ENCODE data around the gene PLEKHA7. TPM values are rescaled to one million over a fixed set of nuclear protein-coding genes. Genes with fewer than 3 reads are reported as not detected.

PLEKHA7 gene
- total RNA-seq, 1 donor from 2014 or later = 77.1 TPM

DNA sequence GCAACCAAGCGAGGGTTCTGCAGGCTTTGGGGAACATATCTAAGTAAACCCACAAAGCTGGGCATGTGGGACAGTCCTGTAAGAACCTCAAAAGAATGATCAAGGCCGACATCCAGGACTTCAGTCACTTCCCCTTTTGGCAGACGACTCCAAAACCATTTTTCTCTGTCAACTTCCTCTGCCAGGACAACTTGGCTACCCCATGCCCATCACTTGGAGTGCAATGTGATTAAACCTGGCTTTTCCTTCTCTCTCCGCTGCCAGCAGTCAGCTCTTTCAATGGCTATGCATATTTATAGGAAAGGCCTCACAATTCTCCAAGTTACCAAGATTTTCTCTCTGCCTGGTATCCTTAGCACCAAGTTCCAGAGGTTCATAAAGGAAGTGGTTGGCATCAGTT is 196.9 kb downstream of the PLEKHA7 start:
- H3K4me3 Mint-ChIP-seq (ENCODE audit: low read depth) = no peak overlapping the region
- TF ChIP-seq CTCF (IDR thresholded peaks at IDR 0.05; ENCODE audit: unreplicated experiment) = no peak
- no peaks in the 10 kb centered on the region for H3K27me3 Mint-ChIP-seq
- no peaks in the 10 kb centered on the region for H3K9me3 Mint-ChIP-seq (ENCODE audit: low read depth)
- peaks cover 30% of the 10 kb centered on the region for H3K4me1 Mint-ChIP-seq (ENCODE audit: low read depth)
- H3K36me3 Mint-ChIP-seq (ENCODE audit: insufficient read depth) = peaks cover 31% of the 10 kb centered on the region
- DNase-seq (ENCODE audit: low spot score, unreplicated experiment) = no peak
- peak overlapping the region; percentile 62 for H3K27ac Mint-ChIP-seq

DNA sequence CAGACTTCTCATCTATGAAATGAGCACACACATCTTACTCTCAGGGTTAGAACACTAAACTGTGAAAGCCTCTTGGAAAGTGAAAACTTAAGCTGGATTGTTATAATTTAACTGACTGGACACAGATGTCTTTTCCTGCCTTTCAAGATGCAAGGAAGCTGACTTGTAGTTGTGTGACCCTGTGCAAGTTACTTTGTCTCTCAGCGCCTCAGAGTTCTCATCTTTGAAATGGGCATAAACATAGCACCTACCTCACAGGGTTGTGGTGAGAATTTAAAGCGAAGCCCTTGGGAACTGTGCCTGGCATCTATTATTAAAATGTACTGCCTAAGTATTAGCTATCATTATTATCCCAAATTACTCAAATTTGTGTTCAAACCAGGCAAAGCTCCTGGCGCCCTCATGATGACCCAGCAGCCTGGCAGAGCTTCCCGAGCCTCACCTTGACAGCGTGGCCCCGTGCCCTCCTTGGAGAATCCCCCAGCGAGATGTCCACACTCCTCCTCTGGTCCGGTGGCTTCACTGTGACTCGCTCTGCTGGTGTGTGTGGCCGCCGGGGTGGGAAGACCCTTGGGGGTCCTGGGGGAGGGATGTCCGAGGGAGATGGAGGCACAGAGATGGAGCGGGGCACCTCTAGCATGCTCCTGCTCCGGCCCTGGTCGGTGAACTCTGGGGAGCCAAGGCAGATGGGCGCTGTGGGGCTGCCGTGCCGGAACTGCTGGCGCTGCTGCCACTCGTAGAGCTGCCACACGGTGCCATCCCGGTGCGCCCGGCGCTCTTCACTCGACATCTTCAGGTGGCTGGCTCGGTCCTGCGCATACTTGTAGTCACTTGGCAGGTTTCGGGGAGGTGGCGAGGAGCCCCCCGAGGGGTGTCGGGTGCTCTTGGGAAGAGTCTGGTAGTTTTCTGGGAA is 197.6 kb downstream of the PLEKHA7 start:
- no peaks in the 10 kb centered on the region for H3K27me3 Mint-ChIP-seq
- no peak for DNase-seq (ENCODE audit: low spot score, unreplicated experiment)
- peak overlapping the region; percentile 62 for H3K27ac Mint-ChIP-seq
- H3K4me3 Mint-ChIP-seq (ENCODE audit: low read depth) = no peak overlapping the region
- peaks cover 35% of the 10 kb centered on the region for H3K4me1 Mint-ChIP-seq (ENCODE audit: low read depth)
- no peak for TF ChIP-seq CTCF (IDR thresholded peaks at IDR 0.05; ENCODE audit: unreplicated experiment)
- H3K36me3 Mint-ChIP-seq (ENCODE audit: insufficient read depth) = peaks cover 35% of the 10 kb centered on the region
- no peaks in the 10 kb centered on the region for H3K9me3 Mint-ChIP-seq (ENCODE audit: low read depth)

- H3K9me3 Mint-ChIP-seq (ENCODE audit: low read depth) = no peaks in the 10 kb centered on the region
Observed at GRCh38 chr11:16815047-16815767, 199.0 kb downstream of the PLEKHA7 start.

GRCh38 chr11:16814410-16815046 is 199.7 kb downstream of the PLEKHA7 start:
- Mint-ChIP-seq H3K4me3 (ENCODE audit: low read depth) (no peak overlapping the region), H3K9me3 (ENCODE audit: low read depth) (no peaks in the 10 kb centered on the region), H3K27me3 (no peaks in the 10 kb centered on the region), H3K4me1 (ENCODE audit: low read depth) (peaks cover 20% of the 10 kb centered on the region), H3K36me3 (ENCODE audit: insufficient read depth) (peaks cover 39% of the 10 kb centered on the region), H3K27ac (peak overlapping the region; percentile 60)
- TF ChIP-seq CTCF (IDR thresholded peaks at IDR 0.05; ENCODE audit: unreplicated experiment) = no peak
- no peak for DNase-seq (ENCODE audit: low spot score, unreplicated experiment)

More at GRCh38 chr11:16815047-16815767, 199.0 kb downstream of the PLEKHA7 start:
- no peak for DNase-seq (ENCODE audit: low spot score, unreplicated experiment)
- TF ChIP-seq CTCF (IDR thresholded peaks at IDR 0.05; ENCODE audit: unreplicated experiment) = no peak
- H3K27me3 Mint-ChIP-seq = no peaks in the 10 kb centered on the region
- H3K36me3 Mint-ChIP-seq (ENCODE audit: insufficient read depth) = peaks cover 37% of the 10 kb centered on the region
- H3K27ac Mint-ChIP-seq = peak overlapping the region; percentile 60
- H3K4me3 Mint-ChIP-seq (ENCODE audit: low read depth) = no peak overlapping the region
- peaks cover 22% of the 10 kb centered on the region for H3K4me1 Mint-ChIP-seq (ENCODE audit: low read depth)

DNA sequence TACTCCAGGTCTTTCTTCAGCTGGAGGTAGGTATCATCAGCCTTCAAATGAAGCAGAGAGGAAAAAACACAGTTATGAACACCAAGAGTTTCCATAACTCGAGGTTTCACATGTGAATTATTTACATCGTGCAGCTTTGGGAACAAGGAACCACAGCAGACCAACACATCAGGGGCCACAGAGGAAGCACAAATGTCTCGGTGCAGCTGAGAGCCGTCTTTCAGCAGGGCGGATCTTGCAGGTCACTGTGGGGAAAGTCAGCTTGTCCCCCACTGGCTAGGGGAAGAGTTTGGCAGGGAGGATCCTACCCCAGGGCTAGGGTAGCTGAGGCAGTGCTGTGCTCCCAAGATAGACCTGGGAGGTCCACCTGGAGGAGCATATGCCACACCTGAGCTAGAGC is 201.1 kb downstream of the PLEKHA7 start:
- H3K27ac Mint-ChIP-seq = peak overlapping the region; percentile 90
- peaks cover 15% of the 10 kb centered on the region for H3K4me1 Mint-ChIP-seq (ENCODE audit: low read depth)
- H3K4me3 Mint-ChIP-seq (ENCODE audit: low read depth) = no peak overlapping the region

More for the DNA sequence above, 201.1 kb downstream of the PLEKHA7 start:
- no peak for TF ChIP-seq CTCF (IDR thresholded peaks at IDR 0.05; ENCODE audit: unreplicated experiment)
- DNase-seq (ENCODE audit: low spot score, unreplicated experiment) = no peak
- no peaks in the 10 kb centered on the region for H3K27me3 Mint-ChIP-seq
- H3K9me3 Mint-ChIP-seq (ENCODE audit: low read depth) = no peaks in the 10 kb centered on the region
- H3K36me3 Mint-ChIP-seq (ENCODE audit: insufficient read depth) = peaks cover 37% of the 10 kb centered on the region
